ENCODE measurements around the gene PRELID2.

DNA sequence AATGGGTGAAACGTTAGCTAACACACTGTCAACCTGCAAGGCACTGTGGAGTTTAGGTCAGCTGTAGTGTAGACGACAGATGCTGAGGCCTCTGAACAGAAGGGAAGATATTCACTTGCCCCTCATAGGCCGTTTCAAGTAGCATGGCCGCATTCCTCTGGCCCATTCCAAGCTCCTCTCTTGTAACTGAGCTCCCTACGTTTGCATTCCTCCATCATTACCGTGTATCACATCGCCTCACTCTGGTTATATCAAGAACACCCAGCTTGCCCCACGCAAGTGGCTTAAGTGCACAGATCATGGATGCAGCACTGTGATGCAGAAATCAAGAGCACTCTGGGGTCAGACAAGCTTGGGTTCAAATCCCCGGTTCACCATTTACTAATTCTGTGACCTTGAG lies 43.3 kb downstream of the PRELID2 start:
- TF ChIP-seq, protein P1, sequence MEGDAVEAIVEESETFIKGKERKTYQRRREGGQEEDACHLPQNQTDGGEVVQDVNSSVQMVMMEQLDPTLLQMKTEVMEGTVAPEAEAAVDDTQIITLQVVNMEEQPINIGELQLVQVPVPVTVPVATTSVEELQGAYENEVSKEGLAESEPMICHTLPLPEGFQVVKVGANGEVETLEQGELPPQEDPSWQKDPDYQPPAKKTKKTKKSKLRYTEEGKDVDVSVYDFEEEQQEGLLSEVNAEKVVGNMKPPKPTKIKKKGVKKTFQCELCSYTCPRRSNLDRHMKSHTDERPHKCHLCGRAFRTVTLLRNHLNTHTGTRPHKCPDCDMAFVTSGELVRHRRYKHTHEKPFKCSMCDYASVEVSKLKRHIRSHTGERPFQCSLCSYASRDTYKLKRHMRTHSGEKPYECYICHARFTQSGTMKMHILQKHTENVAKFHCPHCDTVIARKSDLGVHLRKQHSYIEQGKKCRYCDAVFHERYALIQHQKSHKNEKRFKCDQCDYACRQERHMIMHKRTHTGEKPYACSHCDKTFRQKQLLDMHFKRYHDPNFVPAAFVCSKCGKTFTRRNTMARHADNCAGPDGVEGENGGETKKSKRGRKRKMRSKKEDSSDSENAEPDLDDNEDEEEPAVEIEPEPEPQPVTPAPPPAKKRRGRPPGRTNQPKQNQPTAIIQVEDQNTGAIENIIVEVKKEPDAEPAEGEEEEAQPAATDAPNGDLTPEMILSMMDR (conservative IDR thresholded peaks at IDR 0.05), result no peak
- no peak for TF ChIP-seq ZFX (IDR thresholded peaks at IDR 0.05)
